Lower leg skin (tissue), 3 donors: Measurements from ENCODE around the gene OLIG3.

Experiments used
- CTCF ChIP-seq, 3 donors: fragments of 450-650 bp; IDR thresholded peaks; one replicate each; pipeline ENCODE4 v1.5.1; 2016; ENCODE audit warnings: antibody characterized with exemption in 3 of 3, mild to moderate bottlenecking in 3 of 3, moderate library complexity in 2 of 3
- POLR2A ChIP-seq, 2 donors: fragments of 450-650 bp; IDR thresholded peaks; one replicate each; pipeline ENCODE4 v1.6.1; 2016 to 2017; ENCODE audit warnings: antibody characterized with exemption in 2 of 2, mild to moderate bottlenecking in 1 of 2, moderate library complexity in 1 of 2

GRCh38 chr6:137495703-137496336, 1.6 kb upstream of the OLIG3 start:
- no peak for TF ChIP-seq CTCF (IDR thresholded peaks at IDR 0.05)
- TF ChIP-seq POLR2A (IDR thresholded peaks at IDR 0.05): no peak
